ENCODE data around the gene APBA2. TPM values are rescaled to one million over a fixed set of nuclear protein-coding genes. Genes with fewer than 3 reads are reported as not detected.

APBA2 gene
- total and polyA plus RNA-seq, 2 of the 13 experiments (the other 11 are each of a cell fraction or from before 2014, with no cell fraction given), result 0.62 to 2.3 TPM

- H3K27me3 ChIP-seq (ENCODE audit: control insufficient read depth in 1 of 2, insufficient read depth in 2 of 2, low read length in 2 of 2), result no peaks in the 10 kb centered on the region
- CTCF ChIA-PET (ENCODE audit: low intra/inter-chr PET ratio, low total read pairs), result no interaction called here
These were observed 211.4 kb downstream of the APBA2 start for GRCh38 chr15:29097168-29097567.

More at GRCh38 chr15:29097168-29097567, 211.4 kb downstream of the APBA2 start:
- DNase-seq (ENCODE audit: low spot score) (no peak), FAIRE-seq (no peak), ATAC-seq (no peak)
- H3K9me3 ChIP-seq (ENCODE audit: low read length), result no peaks in the 10 kb centered on the region
- WGBS (ENCODE audit: low lambda C conversion rate), result 73% methylated on average over 11 of the region's 14 CpGs
- TF ChIP-seq EZH2 (conservative IDR thresholded peaks at IDR 0.05; ENCODE audit: low read depth, low read length) (no peak), ZNF441 (CRISPR knock-in tag; IDR thresholded peaks at IDR 0.05; ENCODE audit: borderline replicate concordance) (no peak), TBX3 (IDR thresholded peaks at IDR 0.05; ENCODE audit: borderline replicate concordance) (no peak), REXO4 (CRISPR knock-in tag; IDR thresholded peaks at IDR 0.05; ENCODE audit: borderline replicate concordance) (no peak), ZBTB25 (CRISPR knock-in tag; IDR thresholded peaks at IDR 0.05) (no peak), ZBTB14 (CRISPR knock-in tag; IDR thresholded peaks at IDR 0.05) (no peak), XRCC5 (optimal IDR thresholded peaks at IDR 0.05; ENCODE audit: low read length) (no peak), PAWR (CRISPR knock-in tag; IDR thresholded peaks at IDR 0.05; ENCODE audit: borderline replicate concordance) (no peak), ZNF101 (CRISPR knock-in tag; IDR thresholded peaks at IDR 0.05; ENCODE audit: borderline replicate concordance, low read depth) (no peak), ZFP36L1 (CRISPR knock-in tag; IDR thresholded peaks at IDR 0.05) (no peak), ZNF3 (CRISPR knock-in tag; IDR thresholded peaks at IDR 0.05) (no peak)
- no peaks in the 10 kb centered on the region for H3K36me3 ChIP-seq (replicated peaks in 1 of 2; ENCODE audit: control insufficient read depth in 1 of 2, insufficient read depth in 2 of 2, low read length in 2 of 2)
- no peak overlapping the region for H3K4me3 ChIP-seq (replicated peaks in 1 of 3; ENCODE audit: insufficient read depth in 1 of 3, low read depth in 2 of 3, low read length in 3 of 3)
- in situ Hi-C loops (cut with HindIII; ENCODE audit: extremely low pct_ligation_motif_present, low pct_unique_long_range_greater_than_20kb), result no loop called here
- no peak overlapping the region for H3K4me2 ChIP-seq (ENCODE audit: low read depth, low read length)
- no peaks in the 10 kb centered on the region for H4K20me1 ChIP-seq (ENCODE audit: insufficient read depth, low read length)
- H3K27ac ChIP-seq (ENCODE audit: extremely low read length, insufficient read depth, low read length), result no peak overlapping the region
- intact Hi-C loops (cut with micrococcal nuclease; ENCODE audit: unreplicated experiment), result no loop called here
- POLR2A ChIA-PET, result no interaction called here
- H2AFZ ChIP-seq (ENCODE audit: low read length), result no peak overlapping the region
- H3K4me1 ChIP-seq (ENCODE audit: insufficient read depth, low read length), result no peaks in the 10 kb centered on the region
- BruUV-seq (replicated peaks), result no TSS peak
- no peak overlapping the region for H3K9ac ChIP-seq (ENCODE audit: insufficient read depth, low read depth, low read length)
- H3K79me2 ChIP-seq (ENCODE audit: insufficient read depth, low read length), result no peaks in the 10 kb centered on the region

Data from HepG2 (cell line).